GM19452 (cell line): ENCODE results near the gene RALGAPB.
"Not testable (repeated sequence)": the region's sequence is repeated elsewhere in the genome, so short reads cannot be mapped to it uniquely, and the experiment has no call there.

ENCODE experiments used
- ATAC-seq: cut with Tn5 transposase; IDR thresholded peaks from one replicate; pipeline ENCODE4 v1.9.1; 2021; ENCODE audit not compliant: unreplicated experiment

RALGAPB gene

GRCh38 chr20:38485041-38485440 lies 12.4 kb downstream of the RALGAPB start:
- ATAC-seq = no peak

DNA sequence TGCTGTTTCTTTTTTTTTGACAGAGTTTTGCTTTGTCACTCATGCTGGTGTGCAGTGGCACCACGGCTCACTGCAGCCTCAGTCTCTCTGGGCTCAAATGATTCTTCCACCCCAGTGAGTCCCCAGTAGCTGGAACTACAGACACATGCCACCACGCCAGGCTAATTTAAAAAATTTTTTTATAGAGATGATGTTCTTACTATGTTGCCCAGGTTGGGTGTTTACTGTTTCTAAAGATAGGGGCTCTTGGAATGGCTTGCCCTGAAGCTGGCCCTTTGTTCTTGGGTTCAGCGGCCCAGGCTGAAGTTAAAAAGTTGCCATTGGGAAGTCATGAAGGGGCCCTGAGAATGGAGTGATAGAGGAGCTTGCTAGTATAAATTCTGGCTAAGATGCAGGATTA lies 16.5 kb downstream of the RALGAPB start:
- no peak for ATAC-seq

GRCh38 chr20:38497246-38497935 lies 24.7 kb downstream of the RALGAPB start:
- no peak for ATAC-seq

GRCh38 chr20:38498909-38499308 lies 26.3 kb downstream of the RALGAPB start:
- ATAC-seq = no peak

DNA sequence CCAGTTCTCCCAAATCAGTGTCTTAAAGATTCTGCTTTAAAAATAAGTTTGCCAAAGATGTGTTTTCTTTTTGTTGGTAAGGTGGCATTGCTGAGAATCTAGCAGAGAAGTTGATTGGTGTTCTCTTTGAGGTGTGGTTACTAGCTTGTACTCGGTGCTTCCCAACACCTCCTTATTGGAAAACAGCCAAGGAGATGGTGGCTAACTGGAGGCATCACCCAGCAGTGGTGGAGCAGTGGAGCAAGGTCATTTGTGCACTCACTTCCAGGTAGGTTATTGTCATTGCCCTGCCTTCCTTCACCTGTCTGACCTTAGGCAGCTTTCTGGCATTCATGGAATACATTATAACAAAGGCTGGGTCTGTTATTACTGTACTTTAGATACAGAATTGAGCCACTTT lies 26.7 kb downstream of the RALGAPB start:
- ATAC-seq = no peak

DNA sequence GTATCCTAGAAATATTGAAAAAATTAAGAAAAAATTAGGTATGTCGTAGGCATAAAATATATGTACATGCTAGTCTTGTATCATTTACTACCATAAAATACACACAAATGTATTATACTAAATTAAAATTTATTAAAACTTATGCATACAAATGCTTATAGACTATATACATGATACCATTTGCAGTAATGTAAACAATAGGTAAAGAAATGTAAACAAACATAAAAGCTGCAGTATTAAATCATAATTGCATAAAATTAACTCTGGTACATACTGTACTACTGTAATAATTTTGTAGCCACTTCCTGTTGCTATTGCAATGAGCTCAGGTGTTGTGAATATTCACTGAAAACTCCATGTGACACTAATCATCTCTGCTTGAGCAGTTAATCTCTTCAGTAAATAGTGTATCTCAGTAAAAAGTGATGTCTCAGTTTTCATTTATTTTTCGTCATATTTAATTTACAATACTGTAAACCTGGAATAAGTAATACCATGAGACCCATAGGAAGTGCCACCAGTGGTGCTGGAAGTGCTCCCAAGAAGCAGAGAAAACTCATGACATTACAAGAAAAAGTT lies 29.3 kb downstream of the RALGAPB start:
- ATAC-seq = no peak

DNA sequence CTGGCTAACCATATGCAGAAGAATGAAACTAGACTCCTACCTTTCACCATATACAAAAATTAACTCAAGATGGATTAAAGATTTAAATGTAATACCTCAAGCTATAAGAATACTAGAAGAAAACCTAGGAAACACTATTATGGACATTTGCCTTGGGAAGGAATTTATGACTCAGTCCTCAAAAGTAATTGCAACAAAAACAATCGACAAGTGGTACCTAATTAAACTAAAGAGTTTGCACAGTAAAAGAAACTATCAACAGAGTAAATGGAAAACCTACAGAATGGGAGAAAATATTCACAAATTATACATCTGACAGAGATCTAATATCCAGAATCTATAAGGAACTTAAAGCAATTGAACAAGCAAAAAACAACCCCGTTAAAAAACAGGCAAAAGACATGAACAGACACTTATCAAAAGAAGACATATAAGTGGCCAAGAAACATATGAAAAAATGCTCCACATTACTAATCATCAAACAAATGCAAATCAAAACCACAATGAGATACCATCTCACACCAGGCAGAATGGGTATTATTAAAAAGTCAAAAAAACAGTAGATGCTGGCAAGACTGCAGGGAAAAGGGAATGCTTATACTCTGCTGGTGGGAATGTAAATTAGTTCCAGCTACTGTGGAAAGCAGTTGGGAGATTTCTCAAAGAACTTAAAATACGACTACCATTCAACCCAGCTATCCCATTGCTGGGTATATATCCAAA lies 31.9 kb downstream of the RALGAPB start:
- no peak for ATAC-seq

- no peak for ATAC-seq
Measured at GRCh38 chr20:38505091-38505455, 32.4 kb downstream of the RALGAPB start.

GRCh38 chr20:38511726-38512125 lies 39.1 kb downstream of the RALGAPB start:
- ATAC-seq = not testable (repeated sequence)

- no peak for ATAC-seq
Measured at GRCh38 chr20:38514185-38514584, 41.5 kb downstream of the RALGAPB start.

GRCh38 chr20:38514947-38515346 lies 42.3 kb downstream of the RALGAPB start:
- ATAC-seq = no peak

DNA sequence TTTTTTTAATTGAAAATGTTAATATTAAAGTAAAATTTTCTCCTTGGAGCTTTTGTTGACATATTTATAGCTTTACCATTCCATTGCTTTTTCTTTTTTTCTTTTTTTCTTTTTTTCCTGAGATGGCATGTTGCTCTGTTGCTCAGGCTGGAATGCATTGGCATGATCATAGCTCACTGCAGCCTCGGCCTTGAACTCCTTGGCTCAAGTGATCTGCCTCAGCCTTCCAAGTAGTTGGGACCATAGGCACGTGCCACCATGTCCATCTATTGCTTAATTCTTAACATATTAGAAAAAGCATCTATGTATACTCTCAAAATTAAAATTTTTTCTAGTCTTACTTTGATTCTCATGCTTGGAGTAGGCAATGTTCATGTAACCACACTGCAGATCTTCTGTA lies 43.0 kb downstream of the RALGAPB start:
- no peak for ATAC-seq

- ATAC-seq = no peak
Measured at GRCh38 chr20:38519426-38519825, 46.8 kb downstream of the RALGAPB start.

DNA sequence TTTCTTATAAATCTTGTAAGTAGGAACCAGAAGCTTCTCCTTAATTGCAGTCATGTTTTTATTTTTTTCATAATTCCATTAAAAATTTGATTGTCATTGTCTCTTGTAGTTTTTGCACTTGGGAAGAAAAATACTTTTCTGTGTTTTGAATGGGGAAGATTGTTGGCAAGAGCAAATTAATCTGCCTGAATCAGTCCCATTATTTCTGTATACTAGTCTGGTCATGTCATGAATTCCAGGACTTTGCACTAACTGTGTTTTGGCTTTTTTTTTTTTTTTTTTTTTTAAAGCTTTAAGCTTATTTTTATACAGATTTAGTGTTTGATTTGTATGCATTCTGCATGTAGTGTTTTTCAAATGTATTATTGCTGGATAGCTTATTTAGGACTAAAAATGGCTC lies 47.6 kb downstream of the RALGAPB start:
- no peak for ATAC-seq

GRCh38 chr20:38523697-38524096 lies 51.1 kb downstream of the RALGAPB start:
- no peak for ATAC-seq

- no peak for ATAC-seq
Measured at GRCh38 chr20:38528167-38528566, 55.5 kb downstream of the RALGAPB start.

GRCh38 chr20:38531021-38531420 lies 58.4 kb downstream of the RALGAPB start:
- ATAC-seq = no peak

GRCh38 chr20:38534756-38535155 lies 62.1 kb downstream of the RALGAPB start:
- no peak for ATAC-seq

- no peak for ATAC-seq
Measured at GRCh38 chr20:38536310-38536709, 63.7 kb downstream of the RALGAPB start.

DNA sequence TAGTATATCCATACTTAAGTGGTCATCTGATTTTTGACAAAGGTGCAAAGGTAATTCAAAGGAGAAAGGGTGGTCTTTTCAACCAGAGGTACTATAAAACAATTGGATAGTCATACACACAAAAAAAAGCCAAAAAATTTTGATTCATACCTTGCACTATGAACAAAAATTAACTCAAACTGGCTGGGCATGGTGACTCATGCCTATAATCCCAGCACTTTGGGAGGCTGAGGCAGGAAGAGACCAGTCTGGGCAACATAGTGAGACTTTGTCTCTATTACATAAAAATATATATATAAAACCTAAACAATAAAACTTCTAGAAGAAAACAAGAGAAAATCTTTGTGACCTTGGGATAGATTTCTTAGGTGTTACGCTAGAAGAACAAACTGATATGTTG lies 64.5 kb downstream of the RALGAPB start:
- no peak for ATAC-seq

DNA sequence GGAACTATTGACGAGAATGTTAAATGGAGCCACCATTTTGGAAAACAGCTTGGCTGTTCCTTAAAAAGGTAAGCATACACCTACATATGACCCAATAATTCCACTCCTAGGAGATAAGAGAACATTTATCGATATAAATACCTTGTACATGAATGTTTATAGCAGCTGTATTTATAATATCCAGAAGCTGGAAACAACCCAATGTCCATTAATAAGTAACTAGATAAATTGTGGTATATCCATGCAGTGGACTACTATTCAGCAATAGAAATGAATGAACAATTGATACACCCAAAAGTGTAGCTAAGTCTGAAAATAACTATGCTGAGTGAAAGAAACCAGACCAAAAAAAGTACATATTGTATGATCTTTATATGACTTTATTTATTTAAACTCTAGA lies 66.1 kb downstream of the RALGAPB start:
- no peak for ATAC-seq
